ENCODE measurements around the gene SCN4A.

SCN4A gene

DNA sequence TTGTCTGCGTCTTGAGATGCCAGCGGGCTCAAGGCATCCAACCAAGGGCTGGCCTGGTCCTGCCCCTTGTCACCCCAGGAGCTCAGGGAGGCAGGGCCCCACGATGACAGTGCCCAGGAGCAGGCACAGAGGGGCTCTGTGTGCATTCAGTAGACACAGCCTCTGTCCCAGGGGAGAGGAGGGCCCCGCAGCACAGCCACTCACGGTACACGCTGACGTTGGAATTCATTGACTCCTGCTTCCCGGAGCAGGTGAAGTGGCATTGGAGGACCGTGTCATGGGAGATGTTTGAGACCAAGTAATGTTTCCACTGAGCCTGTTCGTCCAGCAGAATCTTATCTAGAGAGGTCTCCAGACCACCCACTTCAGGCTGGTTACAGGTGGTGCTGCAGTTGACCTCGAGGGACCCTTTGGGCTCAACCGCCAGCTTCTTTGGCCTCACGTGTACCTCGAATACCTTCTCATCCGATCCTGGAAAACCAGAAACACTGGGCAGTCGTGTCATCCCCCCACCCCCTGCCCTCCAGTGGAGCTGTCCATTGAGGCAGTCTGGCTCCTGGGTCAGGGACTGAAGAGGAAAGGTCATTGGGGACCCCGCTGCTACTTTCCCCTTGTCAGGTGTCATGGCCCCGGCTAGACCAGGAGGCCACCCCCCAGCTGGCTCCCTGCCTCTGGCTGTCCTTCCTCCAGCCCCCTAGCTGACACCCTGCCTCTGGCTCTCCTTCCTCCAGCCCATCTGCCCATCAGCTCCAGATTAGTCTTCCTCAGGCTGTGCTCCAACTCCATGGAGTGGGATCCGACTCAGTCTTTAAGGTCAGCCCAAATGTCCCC lies 32.4 kb upstream of the SCN4A start:
- no peak overlapping the region for H3K4me3 ChIP-seq (ENCODE audit: low read length)
- DNase-seq (ENCODE audit: low read depth), result no peak
- TF ChIP-seq, protein P1, sequence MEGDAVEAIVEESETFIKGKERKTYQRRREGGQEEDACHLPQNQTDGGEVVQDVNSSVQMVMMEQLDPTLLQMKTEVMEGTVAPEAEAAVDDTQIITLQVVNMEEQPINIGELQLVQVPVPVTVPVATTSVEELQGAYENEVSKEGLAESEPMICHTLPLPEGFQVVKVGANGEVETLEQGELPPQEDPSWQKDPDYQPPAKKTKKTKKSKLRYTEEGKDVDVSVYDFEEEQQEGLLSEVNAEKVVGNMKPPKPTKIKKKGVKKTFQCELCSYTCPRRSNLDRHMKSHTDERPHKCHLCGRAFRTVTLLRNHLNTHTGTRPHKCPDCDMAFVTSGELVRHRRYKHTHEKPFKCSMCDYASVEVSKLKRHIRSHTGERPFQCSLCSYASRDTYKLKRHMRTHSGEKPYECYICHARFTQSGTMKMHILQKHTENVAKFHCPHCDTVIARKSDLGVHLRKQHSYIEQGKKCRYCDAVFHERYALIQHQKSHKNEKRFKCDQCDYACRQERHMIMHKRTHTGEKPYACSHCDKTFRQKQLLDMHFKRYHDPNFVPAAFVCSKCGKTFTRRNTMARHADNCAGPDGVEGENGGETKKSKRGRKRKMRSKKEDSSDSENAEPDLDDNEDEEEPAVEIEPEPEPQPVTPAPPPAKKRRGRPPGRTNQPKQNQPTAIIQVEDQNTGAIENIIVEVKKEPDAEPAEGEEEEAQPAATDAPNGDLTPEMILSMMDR (conservative IDR thresholded peaks at IDR 0.05; ENCODE audit: low read depth, low read length), result no peak

DNA sequence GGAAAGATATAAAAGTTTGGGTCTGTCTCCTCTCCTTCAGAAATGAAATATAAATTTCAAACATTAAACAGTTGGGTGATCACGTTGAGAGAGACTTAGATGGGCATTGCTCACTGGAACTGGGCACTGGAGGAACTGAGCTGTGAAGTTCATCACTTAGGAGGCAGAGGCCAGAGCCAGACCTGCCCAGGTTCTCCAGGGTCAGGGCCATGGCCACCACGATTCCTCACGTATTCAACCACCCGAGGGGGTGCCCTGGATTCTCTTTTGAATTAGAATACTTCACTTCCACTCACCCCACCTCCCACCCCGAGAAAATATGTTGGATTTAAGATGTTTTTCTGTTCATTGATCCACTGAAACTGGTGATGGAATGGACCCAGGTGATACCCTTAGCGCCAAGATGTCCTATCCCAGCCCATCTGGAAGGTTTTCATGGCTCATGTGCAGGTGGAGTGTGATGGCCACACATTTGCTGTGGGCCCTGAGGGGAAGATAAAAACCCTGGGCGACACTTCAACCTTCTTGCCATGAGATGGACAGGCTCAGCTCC lies 31.6 kb upstream of the SCN4A start:
- no peak overlapping the region for H3K4me3 ChIP-seq (ENCODE audit: low read length)
- TF ChIP-seq, protein P1 (conservative IDR thresholded peaks at IDR 0.05; ENCODE audit: low read depth, low read length), result no peak
- DNase-seq (ENCODE audit: low read depth), result no peak

DNA sequence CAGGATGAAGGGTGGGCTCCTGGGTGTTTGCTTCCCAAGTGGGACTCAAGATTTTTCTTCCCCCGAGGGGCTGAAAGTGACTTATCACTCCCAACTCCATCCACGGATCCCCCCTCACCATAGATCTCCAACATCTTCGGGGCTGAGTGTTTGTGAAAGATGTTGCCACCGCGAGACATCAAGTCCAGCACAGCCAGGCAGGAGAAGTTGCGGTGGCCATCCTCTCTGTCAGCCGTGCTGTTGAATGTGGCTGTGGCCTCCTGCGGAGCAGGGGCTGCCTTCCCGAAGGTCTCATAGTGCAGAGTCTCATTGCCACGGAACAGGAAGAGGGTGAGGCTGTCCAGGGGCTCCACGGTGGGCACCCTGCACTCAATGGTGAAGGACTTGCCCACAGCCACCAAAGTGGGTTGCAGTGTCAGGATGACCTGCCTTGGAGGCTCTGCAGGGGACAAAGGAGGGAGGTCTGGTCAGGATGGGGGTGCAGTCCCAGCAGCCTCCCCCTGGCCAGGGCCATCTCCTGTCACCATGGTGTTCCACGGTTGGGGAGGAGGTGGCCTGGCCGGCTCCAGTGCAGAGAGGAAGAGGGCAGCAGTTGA lies 30.9 kb upstream of the SCN4A start:
- TF ChIP-seq, protein P1 (conservative IDR thresholded peaks at IDR 0.05; ENCODE audit: low read depth, low read length), result no peak
- DNase-seq (ENCODE audit: low read depth), result no peak
- no peak overlapping the region for H3K4me3 ChIP-seq (ENCODE audit: low read length)

DNA sequence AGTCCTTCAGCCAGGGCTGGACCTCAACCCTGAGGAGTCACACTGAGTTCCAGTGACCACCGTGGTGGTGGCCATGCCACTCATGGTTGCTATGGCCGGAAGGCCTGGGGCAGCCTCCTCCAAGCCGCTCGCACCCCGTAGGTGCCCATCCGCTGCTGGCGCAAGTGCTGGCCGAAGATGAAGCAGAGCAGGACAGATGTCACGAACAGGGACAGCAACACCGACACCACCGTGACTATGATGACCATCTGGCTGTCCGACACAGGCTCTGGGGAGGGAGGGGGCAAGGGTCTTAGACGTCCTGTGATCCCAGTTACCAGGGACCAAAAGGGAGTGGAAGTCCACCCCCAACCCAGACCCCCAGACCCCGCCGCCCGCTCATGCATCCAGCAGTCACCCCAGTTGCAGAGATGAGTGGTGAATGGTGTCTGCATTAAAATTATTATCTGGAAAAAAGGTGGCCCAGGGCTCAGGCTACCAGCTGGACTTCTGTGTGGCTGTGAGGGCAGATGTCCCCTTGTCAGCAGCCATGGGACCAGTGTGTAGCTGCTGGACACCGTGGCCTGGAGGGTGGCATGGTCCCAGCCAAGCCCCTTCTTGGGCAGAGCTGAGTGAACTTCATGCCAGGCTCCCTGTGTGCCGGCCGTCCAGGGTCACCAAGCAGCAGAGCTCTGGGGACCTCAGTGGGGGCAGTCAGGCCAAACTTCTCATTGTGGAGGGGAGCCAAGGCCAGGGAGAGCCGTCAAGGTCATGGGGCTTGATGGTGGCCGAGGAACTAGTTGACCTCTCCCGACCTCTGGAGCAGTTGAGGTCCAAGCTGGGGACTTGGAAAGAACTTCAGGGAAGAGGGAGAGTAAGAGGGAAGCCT lies 30.2 kb upstream of the SCN4A start:
- H3K4me3 ChIP-seq (ENCODE audit: low read length), result no peak overlapping the region
- TF ChIP-seq, protein P1 (conservative IDR thresholded peaks at IDR 0.05; ENCODE audit: low read depth, low read length), result no peak
- DNase-seq (ENCODE audit: low read depth), result no peak

DNA sequence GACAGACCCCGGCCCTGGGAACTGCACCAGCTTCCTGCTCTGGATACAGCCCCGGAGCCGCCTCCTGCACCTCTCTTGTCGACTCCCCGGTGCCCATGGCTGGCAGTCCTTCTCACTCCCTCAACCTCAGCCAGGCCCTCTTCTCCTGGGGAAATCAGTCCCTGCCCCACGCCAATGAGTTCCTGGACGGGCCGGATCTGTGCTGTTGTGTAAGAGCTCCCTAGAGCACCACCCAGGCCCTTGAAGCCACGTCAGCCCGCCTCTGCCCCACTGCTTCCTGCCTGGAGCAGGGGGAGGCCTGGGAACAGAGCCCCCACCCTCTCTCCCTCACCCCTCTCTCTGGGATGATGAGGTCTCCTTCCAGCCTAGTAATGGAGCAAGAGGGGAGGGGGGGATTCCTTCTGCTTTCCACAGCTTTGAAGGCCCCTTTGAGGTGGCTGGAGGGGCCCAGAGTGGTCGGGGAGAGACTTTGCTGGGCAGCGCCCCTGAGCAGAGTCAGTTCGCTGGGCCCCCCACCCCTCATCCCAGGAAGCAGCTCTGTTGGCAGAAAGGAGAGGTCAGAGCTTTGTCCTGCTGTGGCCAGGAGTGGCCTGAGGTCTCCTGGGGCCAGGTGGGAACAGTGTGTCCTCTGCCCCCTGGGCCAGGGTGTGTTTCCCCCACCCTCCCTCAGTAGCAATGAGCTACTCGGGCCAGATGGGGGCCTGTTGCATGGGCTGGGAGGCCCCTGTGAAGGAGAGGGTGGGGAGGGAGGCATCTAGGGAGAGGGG lies 29.2 kb upstream of the SCN4A start:
- no peak for DNase-seq (ENCODE audit: low read depth)
- TF ChIP-seq, protein P1 (conservative IDR thresholded peaks at IDR 0.05; ENCODE audit: low read depth, low read length), result no peak
- H3K4me3 ChIP-seq (ENCODE audit: low read length), result no peak overlapping the region

DNA sequence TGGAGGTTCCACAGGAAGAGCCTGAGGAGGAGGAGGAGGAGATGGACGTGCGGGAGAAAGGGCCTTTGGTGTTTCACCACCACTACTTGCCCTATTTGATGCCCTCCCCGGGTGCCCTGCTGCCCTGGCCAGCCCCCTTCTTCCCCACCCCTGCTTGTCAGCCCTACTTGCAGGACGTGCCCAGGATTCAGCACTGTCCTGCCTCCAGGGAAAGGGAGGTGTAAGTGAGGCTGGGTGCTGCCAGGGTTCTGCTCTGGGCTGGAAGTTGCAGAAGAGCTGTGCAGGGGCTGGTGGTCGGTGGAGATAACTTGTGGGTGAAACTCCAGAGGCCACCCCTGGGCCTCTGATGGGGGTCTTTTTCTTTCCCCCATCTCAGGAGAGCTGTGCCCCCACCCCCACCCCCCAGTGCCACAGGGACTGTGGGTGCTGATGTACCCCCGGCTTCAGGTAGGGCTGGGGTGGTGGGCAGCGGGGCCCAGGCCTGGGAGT lies 28.4 kb upstream of the SCN4A start:
- no peak overlapping the region for H3K4me3 ChIP-seq (ENCODE audit: low read length)
- TF ChIP-seq, protein P1 (conservative IDR thresholded peaks at IDR 0.05; ENCODE audit: low read depth, low read length), result no peak
- DNase-seq (ENCODE audit: low read depth), result no peak
